Measurements from ENCODE around the gene MAML1.

GRCh38 chr5:179781846-179782245 lies 49.2 kb downstream of the MAML1 start:
- TF ChIP-seq CTCF (IDR thresholded peaks at IDR 0.05; ENCODE audit: low read depth, low read length): no peak
- no peak for TF ChIP-seq POLR2A (IDR thresholded peaks at IDR 0.05; ENCODE audit: extremely low read depth, insufficient read length)
- TF ChIP-seq MAX (IDR thresholded peaks at IDR 0.05; ENCODE audit: low read depth, low read length): no peak
- TF ChIP-seq MYC (IDR thresholded peaks at IDR 0.05; ENCODE audit: low read depth, low read length): no peak

Data from NB4 (cell line).